Measurements from ENCODE around the gene MSX1. TPM values are rescaled to one million over a fixed set of nuclear protein-coding genes. Genes with fewer than 3 reads are reported as not detected.

The MSX1 gene
- total and polyA plus RNA-seq, 12 donors, result 1.8 to 30.3 (median 7.2) TPM

DNA sequence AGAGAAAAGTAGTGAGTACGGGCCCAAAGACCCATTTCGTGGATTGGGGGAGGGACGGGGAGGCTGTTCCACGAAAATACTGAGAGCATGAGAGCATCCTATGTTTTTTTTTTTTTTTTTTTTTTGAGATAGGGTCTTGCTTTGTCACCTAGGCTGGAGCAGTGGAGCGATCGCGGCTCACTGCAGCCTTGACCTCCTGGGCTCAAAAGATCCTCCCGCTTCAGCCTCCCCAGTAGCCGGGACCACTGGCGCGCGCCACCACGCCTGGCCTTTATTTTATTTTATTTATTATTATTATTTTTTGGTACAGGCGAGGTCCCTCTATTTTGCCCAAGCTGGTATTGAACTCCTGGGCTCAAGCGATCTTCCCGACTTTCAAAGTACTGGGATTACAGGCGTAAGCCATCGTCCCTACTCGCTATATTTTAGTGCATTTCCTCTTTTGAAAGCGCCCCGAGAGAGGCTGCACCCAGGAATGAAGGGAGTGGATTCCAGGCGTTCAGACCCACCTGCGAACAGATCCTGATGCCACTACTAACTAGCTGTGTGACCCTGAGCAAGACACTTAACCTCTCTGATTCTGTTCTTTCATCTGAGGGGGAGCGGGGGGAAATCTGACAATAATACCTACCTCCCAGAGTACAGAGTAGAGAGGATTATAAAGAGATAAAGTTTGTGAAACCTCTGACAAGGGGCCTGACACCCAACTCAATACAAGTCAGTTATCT is 5.4 kb upstream of the MSX1 start:
- TF ChIP-seq POLR2A (IDR thresholded peaks at IDR 0.05) (no peak), CTCF (IDR thresholded peaks at IDR 0.05) (no peak)
- H3K4me1 ChIP-seq (replicated peaks in 1 of 2), result peaks cover 7 to 18% of the 10 kb centered on the region in 2 donors
- peaks cover 58% of the 10 kb centered on the region for H3K27me3 ChIP-seq

GRCh38 chr4:4854649-4855295 is 4.7 kb upstream of the MSX1 start:
- Histone ChIP-seq H3K9me3 (replicated peaks in 1 of 3) (no peaks in the 10 kb centered on the region), H3K27ac (no peak overlapping the region), H3K4me1 (replicated peaks in 1 of 2) (peaks cover 7 to 20% of the 10 kb centered on the region in 2 donors), H3K27me3 (peaks cover 58% of the 10 kb centered on the region), H3K36me3 (replicated peaks in 1 of 2) (no peaks in the 10 kb centered on the region), H3K4me3 (no peak overlapping the region)
- intact Hi-C loops (cut with DNase I), result loop anchor here in 1 of 2 donors (10.0 kb wide), 1 partner anchor 370 kb away; no protein-coding TSS in a partner anchor
- TF ChIP-seq POLR2A (IDR thresholded peaks at IDR 0.05) (no peak), CTCF (IDR thresholded peaks at IDR 0.05) (no peak)
- 20 to 34% (median 28%) methylated on average over 25 to 31 of the region's 31 CpGs for WGBS, 4 donors
- no peak for DNase-seq

More for the DNA sequence above, 5.4 kb upstream of the MSX1 start:
- Histone ChIP-seq H3K27ac (no peak overlapping the region), H3K4me3 (peak overlapping the region in 1 of 4 donors; percentile 25), H3K9me3 (replicated peaks in 1 of 3) (no peaks in the 10 kb centered on the region), H3K36me3 (replicated peaks in 1 of 2) (no peaks in the 10 kb centered on the region)
- no peak for DNase-seq
- intact Hi-C loops (cut with DNase I), result loop anchor here in 1 of 2 donors (10.0 kb wide), 1 partner anchor 369 kb away; no protein-coding TSS in a partner anchor
- 34 to 45% (median 36%) methylated on average over 20 to 24 of the region's 24 CpGs for WGBS, 4 donors

DNA sequence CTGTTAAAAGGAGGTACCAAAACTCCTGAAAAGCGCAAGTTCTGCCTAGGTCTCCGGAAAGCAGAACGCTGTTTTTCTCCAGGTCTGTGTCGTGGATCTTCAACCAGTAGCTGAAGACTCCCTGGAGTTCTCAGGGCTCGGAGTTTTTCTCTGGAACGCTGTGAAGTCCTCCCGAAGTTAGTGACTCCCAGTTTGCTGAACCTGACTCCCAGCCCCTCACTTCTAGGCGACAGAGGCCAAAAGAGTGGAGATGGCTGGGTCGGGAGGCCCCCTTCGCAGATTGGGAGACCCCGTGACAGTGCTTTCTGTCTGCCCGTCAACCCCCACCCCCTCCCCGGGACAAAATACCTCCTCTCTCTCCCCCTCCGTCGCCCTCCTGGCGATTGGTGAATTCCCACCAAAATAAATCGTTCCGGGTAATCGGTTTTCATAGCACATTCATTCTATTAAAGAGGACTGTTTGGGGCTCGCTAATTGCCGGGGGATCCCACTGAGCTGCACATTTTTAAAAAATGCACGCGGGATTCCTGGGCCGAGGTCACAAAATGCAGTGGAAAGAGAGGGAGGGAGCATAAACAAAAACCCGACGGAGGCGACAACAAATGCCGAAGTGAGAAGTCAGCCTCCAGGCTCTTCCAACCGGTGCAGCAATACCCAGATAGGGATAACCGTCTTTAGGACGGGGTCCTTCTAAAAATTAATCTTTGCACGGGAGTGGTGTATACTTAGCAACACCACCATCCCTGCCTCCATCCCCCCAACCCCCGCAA is 4.0 kb upstream of the MSX1 start:
- WGBS, 4 donors, result 22 to 32% (median 31%) methylated on average over 33 of the region's 33 CpGs
- Histone ChIP-seq H3K4me1 (replicated peaks in 1 of 2) (peaks cover 7 to 27% of the 10 kb centered on the region in 2 donors), H3K9me3 (replicated peaks in 1 of 3) (no peaks in the 10 kb centered on the region), H3K36me3 (replicated peaks in 1 of 2) (no peaks in the 10 kb centered on the region), H3K27ac (no peak overlapping the region), H3K27me3 (peaks cover 55% of the 10 kb centered on the region), H3K4me3 (no peak overlapping the region)
- no peak for TF ChIP-seq CTCF (IDR thresholded peaks at IDR 0.05)
- no peak for TF ChIP-seq POLR2A (IDR thresholded peaks at IDR 0.05)
- DNase-seq, result no peak
- intact Hi-C loops (cut with DNase I), result loop anchor here in 1 of 2 donors (10.0 kb wide), 1 partner anchor 371 kb away; no protein-coding TSS in a partner anchor
